K562 (cell line): ENCODE measurements around the gene CLN5. TPM values are rescaled to one million over a fixed set of nuclear protein-coding genes. Genes with fewer than 3 reads are reported as not detected.

Experiments used
- ATAC-seq: fragments of 200-7000 bp; cut with Tn5 transposase; 3 replicates; pipeline ENCODE4 v1.9.1; 2020; ENCODE audit warnings: moderate library complexity
- BruUV-seq: library from RNA; stranded (reverse); fragments of 400-500 nt; replicated peaks from 2 replicates; lab custom pipeline; 2021; lab: Mats Ljungman, UMichigan
- CTCF ChIA-PET: fragments of 300-600 bp; formaldehyde crosslinking; extraction: SDS; loops from one replicate; lab custom pipeline; 2021; ENCODE audit warnings: low intra/inter-chr PET ratio; lab: Yijun Ruan, JAX
- POLR2A ChIA-PET: fragments of 300-600, 350-650 bp; sonication (Branson Sonifier 250); formaldehyde crosslinking; extraction: SDS; loops from one replicate; lab custom pipeline; 2021; ENCODE audit warnings: antibody characterized with exemption, inconsistent platforms; lab: Yijun Ruan, JAX
- DNase-seq, 4 experiments: peaks; one replicate each; pipeline versions ENCODE4 v3.0.0 to v3.0.0-alpha.2; 2011 to 2018; ENCODE audit warnings: low spot score in 3 of 4, mixed read lengths in 3 of 4; ENCODE audit errors: extremely low read depth in 1 of 4
- FAIRE-seq: peaks from 2 replicates; lab custom pipeline; 2011; peaks lifted over from hg19 to GRCh38; lab: Jason Lieb, UNC
- H2AFZ ChIP-seq: 2 replicates; pipeline ENCODE4 v1.6.0; 2011; ENCODE audit warnings: low read depth, low read length, control low read depth, inconsistent platforms
- H3K27ac ChIP-seq: fragments of 200-600 bp; 3 replicates; pipeline ENCODE4 v1.8.0; 2011; ENCODE audit warnings: low read depth, mild to moderate bottlenecking, control low read depth, inconsistent platforms, low read length, moderate library complexity, mixed read lengths; ENCODE audit errors: extremely low read depth
- H3K27me3 ChIP-seq, 2 experiments: fragments of 300-600 bp in 1 of 2; 2 replicates in 1 of 2; 3 replicates in 1 of 2; pipeline versions ENCODE4 v1.6.0 to v1.8.0; 2011; ENCODE audit warnings: inconsistent platforms in 2 of 2, low read length in 2 of 2, mild to moderate bottlenecking in 1 of 2, mixed read lengths in 1 of 2, moderate library complexity in 1 of 2; ENCODE audit not compliant: control insufficient read depth in 2 of 2, insufficient read depth in 2 of 2
- H3K36me3 ChIP-seq: fragments of 300-600 bp; 3 replicates; pipeline ENCODE4 v1.8.0; 2011; ENCODE audit warnings: mild to moderate bottlenecking, low read length, inconsistent platforms; ENCODE audit not compliant: control insufficient read depth, insufficient read depth
- H3K4me1 ChIP-seq, 2 experiments: fragments of 200-600 bp in 1 of 2; replicated peaks in 1 of 2; 2 replicates in 1 of 2; 3 replicates in 1 of 2; pipeline versions ENCODE4 v1.5.1 to v1.8.0; 2011; ENCODE audit warnings: inconsistent platforms in 2 of 2, low read length in 2 of 2, mild to moderate bottlenecking in 1 of 2, mixed read lengths in 1 of 2, moderate library complexity in 1 of 2; ENCODE audit not compliant: control insufficient read depth in 2 of 2, insufficient read depth in 2 of 2
- H3K4me2 ChIP-seq: 2 replicates; pipeline ENCODE4 v1.6.1; 2011; ENCODE audit warnings: low read length, control low read depth, inconsistent platforms, mixed read lengths; ENCODE audit not compliant: insufficient read depth
- H3K4me3 ChIP-seq: fragments of 200-600 bp; sonication (generic), shearing (Covaris generic); 2 replicates; pipeline ENCODE4 v1.5.1; 2016; ENCODE audit warnings: control low read depth, inconsistent platforms
- H3K79me2 ChIP-seq: fragments of 200-600 bp; 3 replicates; pipeline ENCODE4 v1.8.0; 2011; ENCODE audit warnings: low read length, inconsistent platforms; ENCODE audit not compliant: control insufficient read depth, insufficient read depth
- H3K9ac ChIP-seq, 2 experiments: 2 replicates each; pipeline versions ENCODE4 v1.6.0 to v1.6.1; 2011; ENCODE audit warnings: low read depth in 2 of 2, low read length in 2 of 2, control low read depth in 1 of 2, inconsistent platforms in 1 of 2, mild to moderate bottlenecking in 1 of 2, mixed read lengths in 1 of 2; ENCODE audit not compliant: insufficient read depth in 1 of 2
- H3K9me1 ChIP-seq: one replicate; pipeline ENCODE4 v1.6.0; 2011; ENCODE audit warnings: inconsistent platforms, mild to moderate bottlenecking, low read length, moderate library complexity; ENCODE audit not compliant: control insufficient read depth, insufficient read depth
- H3K9me3 ChIP-seq: replicated peaks from 2 replicates; pipeline ENCODE4 v1.5.1; 2011; ENCODE audit warnings: low read depth, low read length, inconsistent platforms; ENCODE audit not compliant: control insufficient read depth, insufficient read depth
- H4K20me1 ChIP-seq: replicated peaks from 2 replicates; pipeline ENCODE4 v1.6.1; 2011; ENCODE audit warnings: low read length, inconsistent platforms, mixed read lengths; ENCODE audit not compliant: control insufficient read depth, insufficient read depth
- PCBP2 ChIP-seq: fragments of 200-400 bp; formaldehyde crosslinking; IDR thresholded peaks from 2 replicates; pipeline ENCODE4 v1.6.1; 2018; ENCODE audit warnings: low read length, low read depth, mild to moderate bottlenecking, moderate library complexity; ENCODE audit not compliant: poor library complexity, severe bottlenecking
- SETDB1 ChIP-seq: IDR thresholded peaks from one replicate; pipeline ENCODE4 v1.6.1; 2012; ENCODE audit warnings: low read length, control low read depth, inconsistent platforms
- SIX5 ChIP-seq, 2 experiments: IDR thresholded peaks; 2 replicates each; pipeline ENCODE4 v1.6.1; 2011; ENCODE audit warnings: low read length in 2 of 2, borderline replicate concordance in 1 of 2, low read depth in 1 of 2, mild to moderate bottlenecking in 1 of 2, moderate library complexity in 1 of 2; ENCODE audit not compliant: insufficient read depth in 1 of 2
- SUPT5H ChIP-seq: fragments of 450-650 bp; IDR thresholded peaks from 2 replicates; pipeline ENCODE4 v1.6.1; 2016
- ZNF444 ChIP-seq: fragments of 250-450 bp; sonication (Bioruptor Pico); IDR thresholded peaks from 2 replicates; pipeline ENCODE4 v1.4.0; 2020; ENCODE audit warnings: mild to moderate bottlenecking, moderate library complexity
- WGBS: fragments of 100-300 bp; shearing (Covaris generic); methylation state at CpG from one replicate; pipeline ENCODE4 v1.1.6; 2016; ENCODE audit warnings: low coverage, mixed read lengths; ENCODE audit not compliant: insufficient coverage; ENCODE audit errors: missing lambda C conversion rate; 5-methylcytosine and 5-hydroxymethylcytosine counted together
- in situ Hi-C: fragments of 300-500 bp; cut with MboI; formaldehyde crosslinking; loops from 4 replicates; pipeline ENCODE4 v1.15.0; 2018; ENCODE audit warnings: inconsistent platforms, mixed read lengths
- intact Hi-C: fragments of 100-400 bp; cut with micrococcal nuclease; formaldehyde crosslinking; loops from 2 replicates; pipeline ENCODE4 v1.14.2; 2022
- polyA plus RNA-seq, 8 experiments: library from polyadenylated mRNA; depleted of rRNA in 4 of 8; stranded (reverse) in 5 of 8; unstranded in 3 of 8; fragments of >200 nt; fragmentation: Nextera tagmentation in 2 of 8; fragmentation: Illumina TruSeq in 1 of 8; extraction: Ambion mirVana in 2 of 8; extraction: Trizol in 1 of 8; gene quantifications; 2 replicates each; pipeline versions ENCODE4 v1.2.1 to v1.2.3, GENCODE V29; 2011 to 2014; ENCODE audit warnings: inconsistent platforms in 1 of 8, missing spikeins in 1 of 8
- total RNA-seq, 7 experiments: library from RNA; depleted of rRNA in 6 of 7; stranded (reverse); fragments of >200 nt in 6 of 7; fragmentation: Illumina TruSeq in 2 of 7; extraction: Trizol in 2 of 7; gene quantifications; 2 replicates each; pipeline versions ENCODE4 v1.2.1 to v1.2.3, GENCODE V29; 2011 to 2021; ENCODE audit warnings: low replicate concordance in 1 of 7
- TF ChIP-seq, protein P1 (sequence below): fragments of 450-650 bp; IDR thresholded peaks from 2 replicates; pipeline ENCODE4 v1.6.1; 2017; ENCODE audit warnings: antibody characterized with exemption
- TF ChIP-seq, protein P2 (sequence below): sonication (generic); formaldehyde crosslinking; IDR thresholded peaks from 2 replicates; pipeline ENCODE4 v1.8.0; 2022; ENCODE audit warnings: mild to moderate bottlenecking, missing genetic modification reagents

CLN5 gene
- total and polyA plus RNA-seq, 9 of the 15 experiments (the other 6 are each of a cell fraction or from before 2014, with no cell fraction given), result 4.6 to 11.5 (median 7.2) TPM

DNA sequence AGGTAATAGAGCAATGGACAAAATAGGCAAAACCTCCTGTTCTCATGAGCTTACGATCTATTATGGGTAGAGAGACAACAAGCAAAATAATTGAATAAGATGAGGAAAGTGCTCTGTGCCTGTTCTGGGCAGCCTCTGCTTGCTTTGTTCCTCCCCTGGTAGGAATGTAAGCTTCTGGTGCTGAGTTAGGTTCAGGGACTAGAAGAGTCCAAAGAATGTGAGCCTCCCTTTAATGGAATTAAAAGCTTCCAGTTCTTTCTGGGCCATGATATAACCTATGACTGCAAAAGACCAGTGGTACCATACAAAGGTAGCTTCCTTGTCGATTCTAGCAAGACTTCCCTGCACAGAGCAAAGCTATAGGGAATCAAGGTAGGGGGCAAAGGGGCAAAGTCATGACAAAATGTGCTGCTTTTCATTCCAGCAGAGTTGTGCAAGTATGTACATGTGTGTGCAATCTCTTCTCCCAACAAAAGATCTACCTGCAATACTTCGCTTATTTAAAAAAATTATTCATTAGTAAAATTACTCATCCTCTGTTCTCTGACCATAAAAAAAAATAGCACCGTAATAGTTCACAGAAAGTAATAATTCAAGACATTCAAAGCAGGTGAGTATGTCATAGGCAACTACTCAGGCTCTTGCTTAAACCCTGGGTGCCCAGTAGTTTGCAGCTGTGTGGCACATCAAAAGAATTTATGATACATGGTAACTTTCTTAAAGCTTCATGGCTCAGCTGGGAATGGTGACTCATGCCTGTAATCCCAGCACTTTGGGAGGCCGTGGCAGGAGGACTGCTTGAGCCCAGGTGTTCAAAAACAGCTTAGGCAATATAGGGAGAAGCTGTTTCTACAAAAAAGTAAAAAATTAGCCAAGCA is 22.2 kb upstream of the CLN5 start:
- no peak for DNase-seq
- no peak for ATAC-seq
- Histone ChIP-seq H3K4me3 (no peak overlapping the region), H3K27ac (no peak overlapping the region), H4K20me1 (no peaks in the 10 kb centered on the region), H3K9me3 (no peaks in the 10 kb centered on the region), H3K27me3 (peaks cover 0 to 12% of the 10 kb centered on the region in 2 experiments; a peak in 2 of 5 replicates), H2AFZ (no peak overlapping the region), H3K9me1 (no peaks in the 10 kb centered on the region), H3K4me2 (no peak overlapping the region), H3K36me3 (no peaks in the 10 kb centered on the region), H3K4me1 (no peaks in the 10 kb centered on the region), H3K9ac (no peak overlapping the region), H3K79me2 (no peaks in the 10 kb centered on the region)
- in situ Hi-C loops (no loop called here), intact Hi-C loops (no loop called here)
- WGBS, result 0% methylated on average over 5 of the region's 5 CpGs
- CTCF ChIA-PET, result no interaction called here
- BruUV-seq, result no TSS peak
- no peak for FAIRE-seq
- TF ChIP-seq ZNF444 (CRISPR knock-in tag) (no peak), SIX5 (IDR thresholded peaks at IDR 0.05; ENCODE audit: borderline replicate concordance in 1 of 2, insufficient read depth in 1 of 2, low read depth in 1 of 2, low read length in 2 of 2) (no peak), SETDB1 (no peak), PCBP2 (no peak), SUPT5H (no peak)
- TF ChIP-seq, protein P1, sequence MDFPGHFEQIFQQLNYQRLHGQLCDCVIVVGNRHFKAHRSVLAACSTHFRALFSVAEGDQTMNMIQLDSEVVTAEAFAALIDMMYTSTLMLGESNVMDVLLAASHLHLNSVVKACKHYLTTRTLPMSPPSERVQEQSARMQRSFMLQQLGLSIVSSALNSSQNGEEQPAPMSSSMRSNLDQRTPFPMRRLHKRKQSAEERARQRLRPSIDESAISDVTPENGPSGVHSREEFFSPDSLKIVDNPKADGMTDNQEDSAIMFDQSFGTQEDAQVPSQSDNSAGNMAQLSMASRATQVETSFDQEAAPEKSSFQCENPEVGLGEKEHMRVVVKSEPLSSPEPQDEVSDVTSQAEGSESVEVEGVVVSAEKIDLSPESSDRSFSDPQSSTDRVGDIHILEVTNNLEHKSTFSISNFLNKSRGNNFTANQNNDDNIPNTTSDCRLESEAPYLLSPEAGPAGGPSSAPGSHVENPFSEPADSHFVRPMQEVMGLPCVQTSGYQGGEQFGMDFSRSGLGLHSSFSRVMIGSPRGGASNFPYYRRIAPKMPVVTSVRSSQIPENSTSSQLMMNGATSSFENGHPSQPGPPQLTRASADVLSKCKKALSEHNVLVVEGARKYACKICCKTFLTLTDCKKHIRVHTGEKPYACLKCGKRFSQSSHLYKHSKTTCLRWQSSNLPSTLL, result no peak
- TF ChIP-seq, protein P2, sequence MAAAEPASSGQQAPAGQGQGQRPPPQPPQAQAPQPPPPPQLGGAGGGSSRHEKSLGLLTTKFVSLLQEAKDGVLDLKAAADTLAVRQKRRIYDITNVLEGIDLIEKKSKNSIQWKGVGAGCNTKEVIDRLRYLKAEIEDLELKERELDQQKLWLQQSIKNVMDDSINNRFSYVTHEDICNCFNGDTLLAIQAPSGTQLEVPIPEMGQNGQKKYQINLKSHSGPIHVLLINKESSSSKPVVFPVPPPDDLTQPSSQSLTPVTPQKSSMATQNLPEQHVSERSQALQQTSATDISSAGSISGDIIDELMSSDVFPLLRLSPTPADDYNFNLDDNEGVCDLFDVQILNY (CRISPR knock-in tag), result no peak
- POLR2A ChIA-PET, result interaction anchor here (0.6 to 0.8 kb wide), 2 partner anchors 13 to 15 kb away, joined by 3 read pairs; no protein-coding TSS in a partner anchor
